Loucy (cell line): ENCODE measurements around the gene ASTN2.

Experiments used
- CTCF ChIP-seq: fragments of 200-600 bp; sonication (generic); conservative IDR thresholded peaks from 2 replicates; pipeline ENCODE4 v1.5.1; 2014; ENCODE audit warnings: mild to moderate bottlenecking, antibody characterized with exemption, low read length
- EZH2phosphoT487 ChIP-seq: fragments of 200-600 bp; IDR thresholded peaks from 2 replicates; pipeline ENCODE4 v1.6.1; 2018; ENCODE audit warnings: antibody characterized with exemption, mild to moderate bottlenecking, moderate library complexity, borderline replicate concordance

- no peak for TF ChIP-seq CTCF
- TF ChIP-seq EZH2phosphoT487 = no peak
These were observed 12.6 kb upstream of the ASTN2 start for GRCh38 chr9:117427357-117427913.
